Progenitor cell of endocrine pancreas (in vitro differentiated cells): ENCODE data around the gene CEP20. TPM values are rescaled to one million over a fixed set of nuclear protein-coding genes. Genes with fewer than 3 reads are reported as not detected.

Source experiments
- DNase-seq: peaks from one replicate; pipeline ENCODE4 v3.0.0; 2021; ENCODE audit warnings: low spot score; ENCODE audit not compliant: unreplicated experiment
- H3K27ac Mint-ChIP-seq: 2 replicates; pipeline ENCODE4 v1.8.0; 2021; ENCODE audit warnings: mild to moderate bottlenecking, moderate library complexity, mixed read lengths
- H3K27me3 Mint-ChIP-seq: 2 replicates; pipeline ENCODE4 v1.8.0; 2021; ENCODE audit warnings: mixed read lengths
- H3K36me3 Mint-ChIP-seq: 2 replicates; pipeline ENCODE4 v1.8.0; 2022; ENCODE audit warnings: mixed read lengths; ENCODE audit not compliant: insufficient read depth
- H3K4me1 Mint-ChIP-seq: 2 replicates; pipeline ENCODE4 v1.8.0; 2021; ENCODE audit warnings: low read depth, mixed read lengths
- H3K4me3 Mint-ChIP-seq: 2 replicates; pipeline ENCODE4 v1.8.0; 2021; ENCODE audit warnings: low read depth, mild to moderate bottlenecking, moderate library complexity, mixed read lengths
- H3K9me3 Mint-ChIP-seq: 2 replicates; pipeline ENCODE4 v1.8.0; 2021; ENCODE audit warnings: low read depth, mixed read lengths
- total RNA-seq: library from RNA; stranded (reverse); gene quantifications from 2 replicates; pipeline ENCODE4 v1.2.1, GENCODE V29; 2021
- TF ChIP-seq, protein P1 (sequence below): fragments of 200-600 bp; sonication (generic); IDR thresholded peaks from one replicate; pipeline ENCODE4 v1.5.0; 2021; ENCODE audit warnings: antibody characterized with exemption, mild to moderate bottlenecking; ENCODE audit not compliant: unreplicated experiment

The CEP20 gene
- total RNA-seq, 1 donor from 2014 or later = 23.8 TPM

DNA sequence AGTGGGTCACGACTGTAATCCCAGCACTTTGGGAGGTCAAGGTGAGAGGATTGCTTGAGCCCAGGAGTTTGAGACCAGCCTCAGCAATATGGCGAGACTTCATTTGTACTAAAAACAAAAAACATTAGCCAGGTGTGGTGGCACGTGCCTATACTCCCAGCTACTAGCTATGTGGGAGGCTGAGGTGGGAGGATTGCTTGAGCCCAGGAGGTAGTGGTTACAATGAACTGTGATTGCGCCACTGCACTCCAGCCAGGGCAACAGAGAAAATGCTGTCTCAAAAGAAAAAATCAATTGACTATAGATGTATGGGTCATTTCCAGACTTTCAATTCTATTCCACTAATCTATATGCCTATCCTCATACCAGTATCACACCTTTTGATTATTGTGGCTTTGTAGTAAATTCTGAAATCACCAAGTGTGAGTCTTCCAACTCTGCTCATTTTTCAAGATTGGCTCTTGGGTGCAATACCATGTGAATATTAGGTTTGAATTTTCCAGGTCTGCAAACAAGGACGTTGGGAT, 27.2 kb upstream of the CEP20 start:
- H3K4me1 Mint-ChIP-seq = no peaks in the 10 kb centered on the region
- DNase-seq = no peak
- H3K36me3 Mint-ChIP-seq = no peaks in the 10 kb centered on the region
- TF ChIP-seq, protein P1, sequence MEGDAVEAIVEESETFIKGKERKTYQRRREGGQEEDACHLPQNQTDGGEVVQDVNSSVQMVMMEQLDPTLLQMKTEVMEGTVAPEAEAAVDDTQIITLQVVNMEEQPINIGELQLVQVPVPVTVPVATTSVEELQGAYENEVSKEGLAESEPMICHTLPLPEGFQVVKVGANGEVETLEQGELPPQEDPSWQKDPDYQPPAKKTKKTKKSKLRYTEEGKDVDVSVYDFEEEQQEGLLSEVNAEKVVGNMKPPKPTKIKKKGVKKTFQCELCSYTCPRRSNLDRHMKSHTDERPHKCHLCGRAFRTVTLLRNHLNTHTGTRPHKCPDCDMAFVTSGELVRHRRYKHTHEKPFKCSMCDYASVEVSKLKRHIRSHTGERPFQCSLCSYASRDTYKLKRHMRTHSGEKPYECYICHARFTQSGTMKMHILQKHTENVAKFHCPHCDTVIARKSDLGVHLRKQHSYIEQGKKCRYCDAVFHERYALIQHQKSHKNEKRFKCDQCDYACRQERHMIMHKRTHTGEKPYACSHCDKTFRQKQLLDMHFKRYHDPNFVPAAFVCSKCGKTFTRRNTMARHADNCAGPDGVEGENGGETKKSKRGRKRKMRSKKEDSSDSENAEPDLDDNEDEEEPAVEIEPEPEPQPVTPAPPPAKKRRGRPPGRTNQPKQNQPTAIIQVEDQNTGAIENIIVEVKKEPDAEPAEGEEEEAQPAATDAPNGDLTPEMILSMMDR = no peak
- peaks cover 5% of the 10 kb centered on the region for H3K9me3 Mint-ChIP-seq
- H3K27ac Mint-ChIP-seq = no peak overlapping the region
- H3K27me3 Mint-ChIP-seq = peaks cover 5% of the 10 kb centered on the region
- no peak overlapping the region for H3K4me3 Mint-ChIP-seq

DNA sequence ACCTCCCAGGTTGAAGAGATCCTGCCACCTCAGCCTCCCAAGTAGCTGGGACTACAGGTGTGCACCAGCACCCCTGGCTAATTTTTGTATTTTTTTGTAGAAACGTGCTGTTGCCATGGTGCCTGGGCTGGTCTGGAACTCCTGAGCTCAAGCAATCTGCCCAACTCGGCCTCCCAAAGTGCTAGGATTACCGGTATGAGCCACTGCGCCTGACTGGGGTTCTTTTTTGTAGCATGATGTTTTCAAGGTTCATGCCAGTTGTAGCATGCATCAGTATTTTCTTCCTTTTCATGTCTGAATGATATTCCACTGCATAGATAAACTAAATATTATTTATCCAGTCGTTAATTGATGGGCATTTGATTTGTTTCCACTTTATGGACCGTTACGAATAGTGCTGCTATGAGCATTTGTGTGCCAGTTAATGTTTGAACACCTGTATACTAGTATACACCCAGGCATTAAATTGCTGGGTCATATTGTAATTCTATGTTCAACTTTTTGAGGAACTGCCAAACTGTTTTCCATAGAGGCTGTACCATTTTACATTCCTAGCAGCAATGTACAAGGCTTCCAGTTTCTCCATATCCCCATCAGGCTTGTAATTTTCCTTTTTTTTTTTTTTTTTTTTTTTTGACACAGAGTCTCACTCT, 24.8 kb upstream of the CEP20 start:
- H3K27ac Mint-ChIP-seq = no peak overlapping the region
- TF ChIP-seq, protein P1 = no peak
- H3K4me3 Mint-ChIP-seq = no peak overlapping the region
- H3K36me3 Mint-ChIP-seq = no peaks in the 10 kb centered on the region
- H3K4me1 Mint-ChIP-seq = no peaks in the 10 kb centered on the region
- no peaks in the 10 kb centered on the region for H3K27me3 Mint-ChIP-seq
- no peak for DNase-seq
- H3K9me3 Mint-ChIP-seq = peaks cover 5% of the 10 kb centered on the region

DNA sequence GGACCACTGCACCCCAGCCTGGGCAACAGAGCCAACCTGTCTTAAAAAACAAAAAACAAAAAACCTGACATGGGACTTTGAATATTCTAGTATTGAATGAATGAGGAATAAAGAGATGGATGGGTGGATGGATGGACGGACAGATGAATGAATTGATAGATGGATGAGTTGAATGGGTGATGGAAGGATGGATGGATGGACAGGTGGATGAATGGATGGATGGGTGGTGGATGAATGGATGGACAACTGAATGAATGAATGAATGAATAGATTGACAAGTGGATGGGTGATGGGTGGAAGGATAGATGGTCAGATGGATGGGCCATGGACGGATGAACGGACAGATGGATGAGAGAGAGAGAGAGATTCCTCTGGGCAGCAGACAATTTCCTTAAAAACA, 22.8 kb upstream of the CEP20 start:
- H3K4me3 Mint-ChIP-seq = no peak overlapping the region
- H3K27me3 Mint-ChIP-seq = no peaks in the 10 kb centered on the region
- no peaks in the 10 kb centered on the region for H3K36me3 Mint-ChIP-seq
- DNase-seq = no peak
- peaks cover 5% of the 10 kb centered on the region for H3K9me3 Mint-ChIP-seq
- H3K4me1 Mint-ChIP-seq = no peaks in the 10 kb centered on the region
- H3K27ac Mint-ChIP-seq = no peak overlapping the region
- TF ChIP-seq, protein P1 = no peak

DNA sequence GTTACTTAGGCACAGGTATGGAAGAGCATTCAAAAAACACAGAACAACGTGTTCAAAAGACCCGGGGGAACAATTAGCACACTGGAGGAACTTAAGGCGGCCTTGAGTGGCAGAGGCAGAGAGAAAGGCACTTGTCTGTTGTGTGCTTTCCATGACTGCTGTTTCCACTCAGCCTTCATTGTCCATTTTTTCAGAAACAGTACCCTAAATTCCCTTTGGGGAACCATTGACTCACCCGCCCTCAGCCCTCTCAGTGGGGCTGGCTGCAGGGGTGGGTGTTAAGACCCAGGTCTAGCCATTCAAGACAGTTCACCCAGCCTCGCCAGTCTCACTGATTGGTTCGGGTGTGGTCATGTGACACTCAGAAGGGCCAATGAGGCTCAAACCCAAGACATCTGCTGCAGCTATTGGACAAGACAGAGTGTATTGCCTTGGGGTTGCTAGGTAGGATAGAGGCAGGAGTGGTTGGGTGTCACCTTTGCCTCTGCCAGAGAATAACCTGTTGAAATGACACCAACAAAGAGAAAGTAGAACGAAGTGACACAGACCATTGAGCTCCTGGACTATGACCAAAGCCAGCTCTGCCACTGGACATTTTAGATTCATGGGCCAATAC, 19.6 kb upstream of the CEP20 start:
- DNase-seq = no peak
- no peaks in the 10 kb centered on the region for H3K4me1 Mint-ChIP-seq

DNA sequence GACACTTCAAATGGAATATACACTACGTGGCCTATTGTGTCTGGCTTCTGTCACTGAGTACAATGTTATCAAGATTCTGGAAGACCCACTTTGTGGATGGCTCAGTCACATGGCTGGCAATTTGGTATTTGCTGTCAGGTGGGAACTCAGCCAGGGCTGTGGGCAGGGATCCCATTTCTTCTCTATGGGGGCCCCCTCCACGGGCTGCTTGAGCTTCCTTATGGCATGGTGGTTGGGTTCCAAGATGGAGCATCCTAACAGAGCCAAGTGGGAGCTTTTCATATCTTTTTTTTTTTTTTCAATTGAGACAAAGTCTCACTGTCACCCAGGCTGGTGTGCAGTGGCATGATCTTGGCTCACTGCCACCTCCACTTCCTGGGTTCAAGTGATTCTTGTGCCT, 18.0 kb upstream of the CEP20 start:
- TF ChIP-seq, protein P1 = no peak
- no peaks in the 10 kb centered on the region for H3K36me3 Mint-ChIP-seq
- no peak for DNase-seq
- no peak overlapping the region for H3K4me3 Mint-ChIP-seq
- no peak overlapping the region for H3K27ac Mint-ChIP-seq
- no peaks in the 10 kb centered on the region for H3K9me3 Mint-ChIP-seq
- H3K4me1 Mint-ChIP-seq = no peaks in the 10 kb centered on the region
- no peaks in the 10 kb centered on the region for H3K27me3 Mint-ChIP-seq

More for the DNA sequence above, 19.6 kb upstream of the CEP20 start:
- no peak overlapping the region for H3K27ac Mint-ChIP-seq
- H3K27me3 Mint-ChIP-seq = no peaks in the 10 kb centered on the region
- H3K4me3 Mint-ChIP-seq = no peak overlapping the region
- TF ChIP-seq, protein P1 = no peak
- H3K36me3 Mint-ChIP-seq = no peaks in the 10 kb centered on the region
- H3K9me3 Mint-ChIP-seq = no peaks in the 10 kb centered on the region
